ENCODE results near the gene ERN1.
A peak's percentile ranks its signal among the peaks of the same experiment; 100 is the strongest.

The ERN1 gene

DNA sequence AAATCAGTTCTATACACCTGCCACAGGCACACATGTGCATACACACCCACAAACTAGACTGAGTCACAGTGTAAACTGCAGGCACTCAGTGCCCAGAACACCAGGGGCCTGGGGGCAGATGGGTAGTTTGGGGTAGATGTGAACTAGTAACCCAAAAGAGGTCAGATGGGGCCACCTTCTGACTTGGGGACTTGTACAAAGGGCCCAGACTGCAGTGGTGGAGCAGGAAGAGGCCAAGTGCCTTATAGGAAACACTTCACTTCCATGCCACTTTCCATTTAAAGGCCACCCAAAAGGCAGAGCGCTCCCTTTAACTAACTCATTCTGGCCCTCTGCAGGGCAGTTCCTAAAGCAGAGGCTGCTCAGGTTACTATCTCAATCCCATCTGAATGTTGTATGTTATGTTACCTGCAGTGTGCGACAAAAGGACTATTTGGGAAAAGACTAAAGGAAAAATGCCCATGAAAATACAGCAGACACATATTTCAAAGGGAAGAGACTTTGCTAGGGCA is 27.8 kb upstream of the ERN1 start:
- DNase-seq (ENCODE audit: low read depth): no peak

GRCh38 chr17:64156670-64157069 is 26.7 kb upstream of the ERN1 start:
- DNase-seq (ENCODE audit: low read depth): no peak

DNA sequence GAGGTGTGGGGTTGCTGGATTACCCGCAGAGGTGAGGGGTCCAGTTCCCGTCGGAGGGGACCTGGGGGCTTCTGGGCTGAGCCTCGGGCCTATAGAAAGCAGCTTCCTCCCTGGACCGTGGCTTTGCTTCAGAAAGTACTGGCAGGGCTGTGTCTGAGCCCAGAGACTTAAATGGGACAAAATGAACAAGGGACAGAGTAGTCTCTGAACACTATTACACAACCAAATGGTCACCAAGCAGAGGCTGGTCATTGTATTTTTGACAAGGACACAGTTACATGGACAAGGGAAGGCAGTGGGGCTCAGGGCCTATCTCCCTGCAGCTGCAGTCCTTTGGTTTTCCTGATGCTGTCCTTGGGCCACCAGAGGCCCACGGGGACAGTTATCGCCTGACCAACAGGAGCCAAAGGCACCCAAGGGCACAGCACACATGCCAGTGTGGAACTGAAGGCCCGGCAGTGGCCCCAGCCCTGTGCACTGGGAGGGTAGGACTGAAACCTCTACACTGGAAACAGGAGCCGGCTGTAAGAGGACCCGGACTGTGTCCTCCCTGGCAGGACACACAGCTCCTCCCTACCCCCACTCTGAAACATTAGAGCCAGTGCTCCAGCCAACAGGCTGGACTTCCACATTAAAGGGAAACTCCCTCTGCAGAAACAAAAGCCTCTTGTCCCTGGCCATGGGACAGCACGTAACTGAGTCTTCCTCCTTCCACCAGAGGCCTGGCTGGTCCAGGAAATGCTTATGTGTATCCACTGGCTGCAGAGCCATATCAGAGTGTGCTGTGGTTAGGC is 26.0 kb upstream of the ERN1 start:
- no peak for DNase-seq (ENCODE audit: low read depth)

DNA sequence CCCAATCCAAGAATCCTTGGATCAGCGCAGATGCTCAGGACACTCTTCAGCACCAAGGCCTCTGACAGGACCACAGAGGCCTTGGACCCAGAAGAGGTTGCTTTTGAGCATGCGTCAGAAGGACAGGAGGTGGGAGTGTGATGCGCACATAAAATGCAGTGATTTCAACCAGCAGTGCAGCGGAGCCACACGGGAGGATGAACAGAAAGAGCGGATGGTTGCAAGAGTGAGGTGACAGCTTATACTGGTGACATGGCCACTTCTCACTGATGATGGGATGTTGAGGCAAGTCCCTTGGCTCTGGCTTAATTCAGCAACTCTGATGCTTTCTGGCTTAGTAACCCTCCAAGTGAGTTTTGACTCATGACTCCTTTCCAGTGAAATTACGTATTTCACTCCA is 25.2 kb upstream of the ERN1 start:
- DNase-seq (ENCODE audit: low read depth): no peak

- DNase-seq (ENCODE audit: low read depth): no peak
Measured at GRCh38 chr17:64154717-64155116, 24.8 kb upstream of the ERN1 start.

- no peak for DNase-seq (ENCODE audit: low read depth)
Measured at GRCh38 chr17:64154313-64154695, 24.4 kb upstream of the ERN1 start.

DNA sequence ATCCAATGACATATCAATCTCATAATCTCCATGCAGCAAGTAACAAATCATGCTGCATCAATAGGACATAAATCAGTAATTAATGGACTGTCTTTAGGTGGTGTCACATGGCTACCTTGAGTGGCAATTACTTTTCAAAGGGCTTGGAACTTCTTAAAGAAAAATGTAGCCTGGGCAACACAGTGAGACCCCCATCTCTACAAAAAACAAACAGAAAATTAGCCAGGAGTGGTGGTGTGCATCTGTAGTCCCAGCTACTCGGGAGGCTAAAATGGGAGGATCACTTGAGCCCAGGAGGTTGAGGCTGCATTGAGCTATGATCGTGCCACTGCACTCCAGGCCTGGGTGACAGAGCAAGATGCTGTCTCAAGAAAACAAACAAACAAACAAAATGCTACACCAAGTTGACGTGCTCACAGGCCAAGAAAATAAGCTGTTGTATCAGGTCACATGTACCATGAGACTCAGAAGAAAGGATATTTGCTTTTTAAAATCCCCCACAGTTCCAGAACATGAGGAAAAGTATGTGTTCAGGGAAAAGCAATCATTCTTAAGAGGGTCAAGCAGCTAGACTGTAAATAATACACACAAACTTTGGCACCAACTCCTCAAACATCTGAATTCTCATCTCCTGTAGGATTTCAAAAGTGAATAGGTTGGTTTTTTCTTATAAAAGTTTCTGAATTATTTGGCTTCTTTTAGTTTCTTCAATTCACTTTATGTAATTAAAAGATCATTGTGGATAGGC is 23.8 kb upstream of the ERN1 start:
- DNase-seq (ENCODE audit: low read depth): no peak

GRCh38 chr17:64152428-64153125 is 22.6 kb upstream of the ERN1 start:
- DNase-seq (ENCODE audit: low read depth): no peak

- DNase-seq (ENCODE audit: low read depth): no peak
Measured at GRCh38 chr17:64151016-64151368, 21.0 kb upstream of the ERN1 start.

GRCh38 chr17:64150237-64151015 is 20.5 kb upstream of the ERN1 start:
- no peak for DNase-seq (ENCODE audit: low read depth)

DNA sequence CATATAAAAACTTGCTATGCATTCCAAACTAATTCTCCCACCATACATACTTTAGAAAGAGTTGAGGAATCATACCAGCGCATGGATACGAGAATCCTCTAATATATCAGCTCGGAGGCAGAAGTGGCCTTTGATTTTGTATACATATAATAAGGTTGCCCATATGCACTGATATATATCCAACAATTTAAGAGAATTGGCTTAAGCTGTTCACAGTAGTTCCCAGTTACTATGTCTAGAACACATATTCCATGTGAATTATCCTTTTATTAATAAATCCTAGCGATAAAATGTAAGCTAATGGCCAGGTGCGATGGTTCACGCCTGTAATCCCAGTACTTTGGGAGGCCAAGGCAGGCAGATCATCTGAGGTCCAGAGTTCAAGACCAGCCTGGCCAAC is 19.3 kb upstream of the ERN1 start:
- no peak for DNase-seq (ENCODE audit: low read depth)

GRCh38 chr17:64148699-64149098 is 18.8 kb upstream of the ERN1 start:
- DNase-seq (ENCODE audit: low read depth): no peak

GRCh38 chr17:64148017-64148631 is 18.2 kb upstream of the ERN1 start:
- no peak for DNase-seq (ENCODE audit: low read depth)

- DNase-seq (ENCODE audit: low read depth): no peak
Measured at GRCh38 chr17:64147110-64148016, 17.4 kb upstream of the ERN1 start.

DNA sequence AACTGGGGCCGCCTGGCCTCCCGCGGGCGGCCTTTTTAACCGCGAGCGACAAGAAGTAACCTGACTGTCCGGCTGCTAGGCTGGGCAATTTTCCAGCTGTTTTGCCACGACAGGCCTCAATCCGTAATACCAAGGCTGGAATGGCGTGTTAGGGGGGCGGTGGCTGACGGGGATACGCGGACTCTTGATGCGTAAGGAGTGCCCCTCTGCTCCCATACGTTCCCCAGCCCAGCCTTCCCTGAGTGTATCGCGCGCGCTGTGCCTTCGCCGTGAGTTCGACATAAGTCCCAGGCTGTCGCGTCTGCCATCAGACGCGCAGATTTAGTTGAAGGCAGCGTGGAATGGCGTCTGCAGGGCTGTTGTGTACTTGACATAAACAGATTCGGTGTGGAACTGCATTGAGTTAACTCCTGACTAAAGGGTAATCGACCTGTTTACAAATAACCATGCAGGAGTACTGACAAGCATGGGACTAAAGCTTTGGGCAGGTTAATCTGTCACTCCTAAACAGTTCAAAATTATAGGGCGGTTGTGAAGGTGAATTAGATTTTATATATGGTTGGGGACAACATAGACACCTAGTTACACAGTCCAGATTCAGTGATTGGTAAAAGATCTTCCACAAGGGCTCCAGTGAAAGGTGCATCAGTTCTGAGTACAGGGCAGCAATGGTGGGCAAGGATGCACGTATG is 16.6 kb upstream of the ERN1 start:
- DNase-seq (ENCODE audit: low read depth): no peak

DNA sequence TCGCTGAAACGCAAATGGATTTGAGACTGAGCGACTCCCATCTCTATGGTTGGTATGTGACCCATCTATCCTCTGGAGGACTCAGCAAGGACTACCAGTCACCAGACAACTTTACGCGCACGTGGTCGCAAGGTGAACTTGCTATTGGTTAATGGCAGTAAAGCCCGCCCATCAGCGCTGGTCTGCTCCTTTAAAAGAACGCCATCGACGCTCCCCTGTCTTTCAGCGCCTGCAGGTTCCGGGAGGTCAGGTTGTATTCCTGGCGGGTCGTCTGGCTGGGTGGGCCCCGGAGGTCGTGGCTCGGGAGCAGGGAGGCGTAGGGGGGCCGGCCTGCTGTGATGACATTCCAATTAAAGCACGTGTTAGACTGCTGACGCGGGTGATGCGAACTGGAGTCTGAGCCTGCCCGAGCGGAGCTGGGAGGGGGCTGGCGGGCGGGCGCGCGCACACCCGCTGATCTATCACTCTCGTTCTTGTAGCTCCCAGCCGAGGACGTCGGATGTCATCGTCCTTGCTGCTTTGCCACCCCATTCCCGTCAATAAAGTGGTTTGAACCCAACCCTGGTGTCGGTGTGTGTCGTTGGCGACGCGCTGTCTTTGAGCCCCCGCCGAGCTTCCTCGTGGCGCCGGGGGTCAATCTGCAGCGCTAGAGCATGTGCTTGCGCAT is 15.9 kb upstream of the ERN1 start:
- peak; percentile 99 for DNase-seq (ENCODE audit: low read depth)

GRCh38 chr17:64145375-64145750 is 15.4 kb upstream of the ERN1 start:
- DNase-seq (ENCODE audit: low read depth): no peak

DNA sequence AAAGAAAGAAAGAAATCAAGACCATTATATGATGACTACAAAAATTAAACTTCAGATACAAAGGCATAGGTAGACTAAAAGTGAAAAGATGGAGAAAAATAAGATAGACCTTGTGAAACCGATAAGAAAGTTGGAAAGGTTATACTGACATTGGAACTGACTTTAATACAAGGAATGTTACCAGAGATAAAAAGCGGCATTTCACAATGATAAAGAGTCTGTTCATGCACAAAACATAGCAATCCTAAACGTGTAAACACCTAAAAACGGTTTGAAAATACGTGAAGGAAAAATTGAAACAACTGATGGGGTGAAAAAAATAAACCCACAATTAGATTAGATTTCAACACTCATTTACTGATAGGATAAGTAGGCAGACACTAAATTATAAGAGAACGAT is 9.6 kb upstream of the ERN1 start:
- DNase-seq (ENCODE audit: low read depth): no peak

- DNase-seq (ENCODE audit: low read depth): no peak
Measured at GRCh38 chr17:64138441-64138840, 8.5 kb upstream of the ERN1 start.

Measured in HS-5 (cell line).